ENCODE data around the gene ELOVL6. TPM values are rescaled to one million over a fixed set of nuclear protein-coding genes. Genes with fewer than 3 reads are reported as not detected.
A peak's percentile ranks its signal among the peaks of the same experiment; 100 is the strongest.

ELOVL6 gene
- total RNA-seq, 4 donors from 2014 or later, result 3.4 to 25.9 (median 11.4) TPM

DNA sequence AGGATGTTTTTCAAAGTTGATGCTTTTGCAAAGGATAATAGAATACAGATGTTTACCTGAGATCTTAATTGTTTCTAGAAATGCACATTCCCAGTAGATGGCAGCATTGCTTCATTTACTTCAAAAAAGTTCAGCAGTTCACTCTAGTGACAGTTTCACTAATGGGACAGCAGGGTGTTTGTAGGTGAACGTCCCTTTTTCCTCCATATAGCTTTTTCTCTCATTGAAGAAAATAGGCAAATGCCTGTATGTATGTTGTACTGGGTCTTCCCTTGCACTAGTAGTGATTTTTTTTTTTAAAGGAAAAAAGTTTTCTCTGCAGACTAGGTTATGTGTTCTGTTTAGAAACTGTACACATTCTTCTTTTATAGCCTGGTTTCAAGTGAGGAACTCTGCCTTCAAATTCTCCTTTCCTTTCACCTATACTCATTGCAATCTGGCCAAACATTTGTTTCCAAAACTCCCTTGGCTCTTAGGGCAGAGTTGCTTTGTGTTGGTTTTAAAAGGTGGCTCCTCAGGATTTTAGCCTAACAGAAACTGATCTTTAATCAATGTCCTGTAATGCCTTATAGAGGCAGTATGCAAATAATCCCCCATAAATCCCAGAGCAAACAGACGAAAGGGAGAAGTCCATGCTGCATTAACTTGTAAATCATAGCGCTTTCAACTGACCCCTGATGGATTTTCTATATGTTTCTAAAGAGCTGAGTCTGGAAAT, 199.4 kb downstream of the ELOVL6 start:
- TF ChIP-seq CTCF (IDR thresholded peaks at IDR 0.05) (peak; percentile 58 to 80 (median 65)), POLR2A (IDR thresholded peaks at IDR 0.05) (no peak)
- no peak overlapping the region for H3K27ac ChIP-seq
- H3K36me3 ChIP-seq, result no peaks in the 10 kb centered on the region
- in situ Hi-C loops (cut with MboI; ENCODE audit: low pct_ligation_motif_present in 1 of 4, low pct_unique_long_range_greater_than_20kb in 1 of 4, low sequenced_read_pairs in 3 of 4) (loop anchor here in 2 of 4 donors (5.0 kb wide), 1 partner anchor 518 kb away; no protein-coding TSS in a partner anchor), intact Hi-C loops (cut with DNase I; ENCODE audit: low total_unique reads) (loop anchor here (5.0 kb wide), 1 partner anchor 518 kb away; no protein-coding TSS in a partner anchor)
- no peaks in the 10 kb centered on the region for H3K9me3 ChIP-seq
- H3K27me3 ChIP-seq, result no peaks in the 10 kb centered on the region
- H3K4me1 ChIP-seq, result peaks cover 0 to 5% (median 0%) of the 10 kb centered on the region in 4 donors
- H3K4me3 ChIP-seq, result no peak overlapping the region
- 0 to 30% methylated on average over 1 to 3 of the region's 3 CpGs for WGBS, 2 donors (ENCODE audit: low coverage in 1 of 2)
- no peak for DNase-seq

- no peaks in the 10 kb centered on the region for H3K27me3 ChIP-seq
- 57% methylated on average over 3 of the region's 3 CpGs; no CpG with 5 or more reads in 1 of the 2 donors for WGBS, 2 donors (ENCODE audit: low coverage in 1 of 2)
- no peaks in the 10 kb centered on the region for H3K9me3 ChIP-seq
- no peak overlapping the region for H3K4me3 ChIP-seq
- TF ChIP-seq POLR2A (IDR thresholded peaks at IDR 0.05), result no peak
- TF ChIP-seq CTCF (IDR thresholded peaks at IDR 0.05), result no peak
- TF ChIP-seq EP300 (IDR thresholded peaks at IDR 0.05; ENCODE audit: low read depth), result no peak
- no peak for TF ChIP-seq POLR2AphosphoS5 (IDR thresholded peaks at IDR 0.05)
- intact Hi-C loops (cut with DNase I; ENCODE audit: low total_unique reads), result loop anchor here (5.0 kb wide), 1 partner anchor 521 kb away; no protein-coding TSS in a partner anchor
- no peak for DNase-seq
- H3K4me1 ChIP-seq, result peaks cover 0 to 5% (median 0%) of the 10 kb centered on the region in 4 donors
- no peaks in the 10 kb centered on the region for H3K36me3 ChIP-seq
- H3K27ac ChIP-seq, result no peak overlapping the region
- in situ Hi-C loops (cut with MboI; ENCODE audit: low pct_ligation_motif_present in 1 of 4, low pct_unique_long_range_greater_than_20kb in 1 of 4, low sequenced_read_pairs in 3 of 4), result loop anchor here in 2 of 4 donors (5.0 kb wide), 1 partner anchor 521 kb away; no protein-coding TSS in a partner anchor
Measured at GRCh38 chr4:109996526-109996925, 201.9 kb downstream of the ELOVL6 start.

All from transverse colon (tissue), 4 donors.